Right atrium auricular region (tissue), 2 donors: Measurements from ENCODE around the gene CCDC8. TPM values are rescaled to one million over a fixed set of nuclear protein-coding genes. Genes with fewer than 3 reads are reported as not detected.

Source experiments
- DNase-seq: peaks from one replicate; pipeline ENCODE4 v3.0.0-alpha.2; 2019; ENCODE audit warnings: low spot score
- H3K27ac ChIP-seq, 2 donors: fragments of 200-600 bp; sonication (generic); 1 replicate in 1 of 2; 2 replicates in 1 of 2; pipeline ENCODE4 v1.5.1; 2016 to 2019
- H3K27me3 ChIP-seq, 2 donors: fragments of 200-600 bp; sonication (generic); one replicate each; pipeline versions ENCODE4 v1.5.1 to v1.6.0; 2017 to 2019
- H3K36me3 ChIP-seq: fragments of 200-600 bp; sonication (generic); one replicate; pipeline ENCODE4 v1.5.1; 2016
- H3K4me1 ChIP-seq, 2 donors: fragments of 200-600 bp; sonication (generic); one replicate each; pipeline versions ENCODE4 v1.5.1 to v1.6.0; 2017 to 2019
- H3K4me3 ChIP-seq, 2 donors: fragments of 200-600 bp; sonication (generic); 1 replicate in 1 of 2; 2 replicates in 1 of 2; pipeline ENCODE4 v1.5.1; 2017 to 2019; ENCODE audit warnings: mild to moderate bottlenecking in 1 of 2, moderate library complexity in 1 of 2
- H3K9me3 ChIP-seq, 2 donors: fragments of 200-600 bp; sonication (generic); one replicate each; pipeline ENCODE4 v1.5.1; 2019
- CTCF ChIP-seq, 2 donors: fragments of 200-600 bp; sonication (generic); IDR thresholded peaks; one replicate each; pipeline ENCODE4 v1.5.1; 2019; ENCODE audit warnings: antibody characterized with exemption in 2 of 2
- total RNA-seq, 2 donors: library from RNA; depleted of rRNA; stranded (reverse); fragments of >200 nt; gene quantifications; one replicate each; pipeline ENCODE4 v1.1.0, GENCODE V29; 2016

Gene CCDC8
- total RNA-seq, 2 donors from 2014 or later: 30.4 to 34.6 TPM

GRCh38 chr19:46408664-46409039 is 4.7 kb downstream of the CCDC8 start:
- Histone ChIP-seq H3K4me3 (peak overlapping the region in 1 of 2 donors; percentile 13), H3K27me3 (no peaks in the 10 kb centered on the region), H3K27ac (peak overlapping the region; percentile 54 to 78), H3K4me1 (peaks cover 0 to 66% of the 10 kb centered on the region in 2 donors), H3K9me3 (no peaks in the 10 kb centered on the region), H3K36me3 (peaks cover 6% of the 10 kb centered on the region)
- TF ChIP-seq CTCF (IDR thresholded peaks at IDR 0.05): no peak
- DNase-seq: peak; percentile 89

GRCh38 chr19:46407856-46408663 is 5.3 kb downstream of the CCDC8 start:
- no peak for TF ChIP-seq CTCF (IDR thresholded peaks at IDR 0.05)
- H3K4me1 ChIP-seq: peaks cover 0 to 67% of the 10 kb centered on the region in 2 donors
- H3K9me3 ChIP-seq: no peaks in the 10 kb centered on the region
- no peak for DNase-seq
- peak overlapping the region in 1 of 2 donors; percentile 13 for H3K4me3 ChIP-seq
- peaks cover 6% of the 10 kb centered on the region for H3K36me3 ChIP-seq
- peak overlapping the region; percentile 54 to 78 for H3K27ac ChIP-seq
- H3K27me3 ChIP-seq: no peaks in the 10 kb centered on the region

- Histone ChIP-seq H3K27ac (no peak overlapping the region), H3K27me3 (no peaks in the 10 kb centered on the region), H3K36me3 (peaks cover 6% of the 10 kb centered on the region), H3K4me1 (peaks cover 0 to 67% of the 10 kb centered on the region in 2 donors), H3K4me3 (no peak overlapping the region), H3K9me3 (no peaks in the 10 kb centered on the region)
- TF ChIP-seq CTCF (IDR thresholded peaks at IDR 0.05): no peak
- DNase-seq: no peak
Measured at GRCh38 chr19:46406976-46407375, 6.4 kb downstream of the CCDC8 start.

GRCh38 chr19:46404753-46405468 is 8.5 kb downstream of the CCDC8 start:
- Histone ChIP-seq H3K4me3 (peak overlapping the region; percentile 27 to 46), H3K4me1 (peaks cover 0 to 49% of the 10 kb centered on the region in 2 donors), H3K36me3 (no peaks in the 10 kb centered on the region), H3K27me3 (no peaks in the 10 kb centered on the region), H3K9me3 (no peaks in the 10 kb centered on the region), H3K27ac (peak overlapping the region; percentile 68 to 69)
- no peak for TF ChIP-seq CTCF (IDR thresholded peaks at IDR 0.05)
- no peak for DNase-seq

- no peaks in the 10 kb centered on the region for H3K9me3 ChIP-seq
- peak overlapping the region; percentile 68 to 69 for H3K27ac ChIP-seq
- peaks cover 0 to 45% of the 10 kb centered on the region in 2 donors for H3K4me1 ChIP-seq
- H3K36me3 ChIP-seq: no peaks in the 10 kb centered on the region
- peak; percentile 72 for DNase-seq
- TF ChIP-seq CTCF (IDR thresholded peaks at IDR 0.05): no peak
- no peaks in the 10 kb centered on the region for H3K27me3 ChIP-seq
- peak overlapping the region; percentile 27 to 46 for H3K4me3 ChIP-seq
Measured at GRCh38 chr19:46404055-46404752, 9.2 kb downstream of the CCDC8 start.
